ENCODE measurements around the gene RAB12.

Gene RAB12

GRCh38 chr18:8686611-8687010 is 77.4 kb downstream of the RAB12 start:
- no peak for DNase-seq

- no peak for DNase-seq
These were observed 79.1 kb downstream of the RAB12 start for GRCh38 chr18:8688216-8688800.

GRCh38 chr18:8688816-8689215 is 79.6 kb downstream of the RAB12 start:
- DNase-seq, result no peak

Data from NCI-H510A (cell line).